Smooth muscle cell of trachea (primary cell): ENCODE data around the gene THSD4. TPM values are rescaled to one million over a fixed set of nuclear protein-coding genes. Genes with fewer than 3 reads are reported as not detected.

Source experiments
- total RNA-seq: library from RNA; depleted of rRNA; stranded (reverse); fragments of >200 nt; gene quantifications from 2 replicates; pipeline ENCODE4 v1.2.1, GENCODE V29; 2014

The THSD4 gene
- 31.3 and 52.6 TPM in 2 replicates for total RNA-seq

DNA sequence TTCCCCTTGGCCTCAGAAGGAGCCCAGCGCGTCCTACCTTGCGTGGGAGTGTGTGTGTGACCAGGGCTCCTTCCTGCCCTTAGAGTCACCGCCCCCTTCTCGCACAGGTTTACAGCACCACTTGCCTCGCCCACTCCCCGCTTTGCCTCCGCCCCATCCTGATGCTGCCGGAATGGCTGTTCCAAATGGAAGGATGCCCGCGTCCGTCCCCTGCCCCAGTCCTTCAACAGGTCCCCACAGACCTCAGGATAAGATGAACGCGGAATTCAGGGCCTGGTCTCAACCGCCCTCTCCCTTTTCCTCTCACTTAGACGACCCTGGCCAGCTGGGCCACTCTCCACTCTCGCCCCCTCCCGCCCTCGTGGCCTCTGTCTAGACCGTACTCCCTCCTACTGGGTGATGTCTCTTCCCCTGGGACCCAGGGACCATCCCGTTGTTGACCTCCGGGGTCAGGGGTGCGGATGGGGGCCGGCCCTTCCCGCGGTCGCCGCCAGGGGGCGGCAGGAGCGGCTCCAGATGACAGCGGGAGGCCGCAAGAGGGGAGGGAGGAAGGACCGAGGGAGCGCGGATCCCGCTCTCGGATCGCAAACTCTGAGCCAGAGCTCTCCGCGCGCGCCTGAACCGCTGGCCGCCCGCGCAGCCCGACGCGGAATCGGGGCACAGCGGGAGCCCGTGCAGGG, at the start of gene THSD4:
Gene THSD4 (plus strand): TSS at position 585 of the 680 bp plus-strand sequence.

DNA sequence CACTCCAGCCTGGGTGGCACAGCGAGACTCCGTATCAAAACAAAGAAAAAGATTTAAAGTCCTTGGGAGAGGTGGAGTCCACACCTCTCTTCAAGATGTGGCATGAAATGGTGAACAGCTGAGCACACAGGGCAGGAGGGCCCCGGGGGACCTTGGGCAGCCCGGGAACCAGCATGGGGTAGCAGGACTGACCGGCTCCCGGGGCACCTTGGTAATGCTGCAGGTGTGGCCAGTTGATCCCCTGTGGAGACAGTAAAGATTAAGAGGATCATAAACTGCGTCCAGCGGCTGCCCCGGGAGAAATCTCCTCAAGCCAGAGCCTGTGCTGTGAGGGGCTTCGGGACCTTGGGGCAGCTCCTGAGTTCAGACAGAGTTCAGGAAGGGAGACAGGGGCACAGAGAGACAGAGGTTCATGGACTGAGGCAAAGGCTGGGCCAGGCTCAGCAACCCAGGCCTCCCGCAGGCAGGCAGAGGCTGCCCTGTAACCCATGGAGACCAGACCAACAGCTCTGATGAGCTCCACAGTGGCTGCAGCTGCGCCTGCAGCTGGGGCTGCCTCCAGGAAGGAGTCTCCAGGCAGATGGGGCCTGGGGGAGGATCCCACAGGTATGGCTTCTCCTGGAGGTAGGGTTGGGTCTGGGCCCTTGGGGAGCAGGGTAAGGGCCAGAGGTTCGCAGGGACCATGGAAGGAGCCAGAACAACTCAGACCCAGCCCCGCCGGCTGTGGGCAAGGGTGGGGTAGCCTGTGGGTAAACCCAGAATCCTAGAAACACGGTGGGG, 695.2 kb downstream of the THSD4 start, which contains the start of gene NR2E3:
Gene NR2E3 (plus strand): TSS at position 299 of the 780 bp plus-strand sequence. CDS start 190 bp downstream, at position 489.

Other genes starting within 250 kb of the THSD4 start
- 2.5 and 3.3 TPM in 2 replicates for gene THAP10, start 223.0 kb upstream of the THSD4 start, total RNA-seq
- gene LRRC49, start 222.6 kb upstream of the THSD4 start, total RNA-seq: 22.3 and 29.4 TPM in 2 replicates